ENCODE data around the gene DUSP8.

The DUSP8 gene

DNA sequence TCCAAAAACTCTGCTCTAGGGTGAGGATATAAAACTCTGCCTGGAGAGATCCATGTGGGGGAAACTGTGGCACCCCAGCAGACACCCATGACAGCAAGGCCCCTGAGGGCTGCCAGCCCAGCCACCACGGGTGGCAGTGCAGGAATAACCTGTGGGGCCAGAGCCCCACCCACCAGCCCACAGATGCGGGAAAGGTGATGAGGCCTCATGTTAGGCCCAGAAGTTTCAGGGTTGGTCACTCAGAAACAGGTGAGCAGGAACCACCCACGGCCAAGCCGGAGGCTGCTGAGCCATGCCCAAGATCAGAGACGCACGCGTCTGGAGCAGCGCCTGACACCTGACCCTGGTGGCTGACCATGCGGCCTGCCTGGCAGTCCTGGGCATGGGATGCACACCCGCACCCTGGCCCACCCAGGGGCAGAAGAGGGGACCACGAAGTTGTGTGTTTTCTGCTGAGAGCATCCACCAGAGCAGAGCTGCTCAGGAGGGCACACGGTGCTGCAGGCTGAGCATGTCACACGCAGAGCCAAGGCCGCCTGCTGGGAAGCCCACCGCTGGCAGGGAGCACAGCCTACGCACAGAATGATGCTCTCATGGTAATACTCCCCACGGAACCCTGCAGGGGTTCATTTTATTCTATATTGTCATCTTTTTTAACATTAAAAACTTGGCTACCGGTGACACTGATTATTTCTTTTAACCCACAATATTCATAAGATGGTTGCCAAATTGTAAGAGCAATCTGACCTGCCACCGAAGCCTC is 41.2 kb downstream of the DUSP8 start:
- no peak for DNase-seq

DNA sequence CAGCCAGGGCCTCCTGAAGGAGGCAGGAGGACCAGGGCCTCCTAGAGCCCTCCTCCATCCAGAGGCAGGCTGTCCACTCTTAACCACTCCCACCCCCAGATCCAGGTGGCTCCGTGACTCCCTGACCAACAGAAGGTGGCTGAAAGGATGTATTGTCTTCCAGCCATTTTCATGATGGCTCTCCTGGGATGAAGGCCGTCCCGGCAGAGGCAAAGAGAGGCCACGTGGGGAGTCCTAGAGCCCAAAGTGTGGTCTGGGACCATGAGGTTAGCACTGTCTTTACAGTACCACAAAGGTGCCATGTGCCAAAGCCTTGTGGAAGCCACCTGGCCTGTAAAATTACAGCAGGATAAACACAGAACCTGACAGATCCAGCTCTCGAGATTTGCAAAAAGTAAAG is 42.3 kb downstream of the DUSP8 start:
- no peak for DNase-seq

DNA sequence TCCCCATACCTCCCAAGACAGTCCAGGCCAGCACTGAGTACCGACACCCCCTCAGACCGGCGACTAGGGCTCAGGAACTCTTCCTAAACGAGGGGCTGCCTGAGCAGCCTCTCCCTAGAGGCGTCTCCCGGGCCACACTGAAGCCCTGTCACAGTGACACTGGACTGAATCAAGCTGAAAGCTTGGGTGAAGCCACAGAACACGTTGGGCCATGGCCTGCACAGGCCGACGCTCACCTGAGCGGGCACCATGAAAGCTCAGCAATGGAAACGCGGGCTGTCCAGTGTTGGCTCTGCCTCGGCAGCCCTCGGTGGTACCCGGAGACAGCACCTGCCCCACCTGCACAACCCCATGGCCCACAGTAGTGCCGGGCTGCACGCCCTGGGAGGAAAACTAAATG is 42.8 kb downstream of the DUSP8 start:
- DNase-seq: no peak

DNA sequence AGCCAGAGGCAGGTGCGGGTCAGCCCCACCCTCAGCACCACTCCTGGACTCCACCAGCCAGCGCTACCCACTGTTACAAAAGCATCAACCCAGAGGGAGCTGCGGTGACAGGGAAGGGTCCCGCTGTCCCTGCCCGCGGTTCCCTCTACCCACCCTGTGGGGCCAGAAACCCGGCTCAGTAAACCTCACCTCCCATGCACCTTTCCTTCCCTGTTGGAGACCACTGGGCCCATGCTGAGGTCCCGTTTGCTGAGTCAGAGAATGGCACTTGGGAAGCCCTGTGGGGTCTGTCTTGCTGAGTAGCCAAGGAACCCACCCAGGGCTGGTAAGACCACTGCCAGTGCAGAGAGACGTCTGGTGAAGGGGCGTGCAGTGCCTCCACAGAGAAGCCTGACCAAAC is 43.4 kb downstream of the DUSP8 start:
- no peak for DNase-seq

DNA sequence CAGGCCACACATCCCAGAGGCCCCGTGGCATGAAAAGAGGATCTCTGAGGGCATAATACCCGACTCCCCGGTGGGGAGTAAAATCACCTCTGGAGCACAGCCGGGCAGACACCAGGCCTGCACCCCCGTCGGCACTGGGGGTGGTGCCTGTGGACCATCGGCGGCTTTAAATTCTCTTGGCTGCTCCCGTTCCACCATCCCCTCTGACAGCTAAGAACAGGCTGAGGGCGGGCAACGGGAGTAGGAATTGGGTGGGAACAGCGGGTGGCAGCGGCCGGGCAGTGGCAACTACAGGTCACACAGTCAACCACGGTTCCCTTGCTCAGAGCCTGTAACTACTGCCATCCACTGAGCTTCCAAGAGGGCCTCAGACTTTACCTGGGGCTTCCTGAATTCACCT is 45.3 kb downstream of the DUSP8 start:
- no peak for DNase-seq

DNA sequence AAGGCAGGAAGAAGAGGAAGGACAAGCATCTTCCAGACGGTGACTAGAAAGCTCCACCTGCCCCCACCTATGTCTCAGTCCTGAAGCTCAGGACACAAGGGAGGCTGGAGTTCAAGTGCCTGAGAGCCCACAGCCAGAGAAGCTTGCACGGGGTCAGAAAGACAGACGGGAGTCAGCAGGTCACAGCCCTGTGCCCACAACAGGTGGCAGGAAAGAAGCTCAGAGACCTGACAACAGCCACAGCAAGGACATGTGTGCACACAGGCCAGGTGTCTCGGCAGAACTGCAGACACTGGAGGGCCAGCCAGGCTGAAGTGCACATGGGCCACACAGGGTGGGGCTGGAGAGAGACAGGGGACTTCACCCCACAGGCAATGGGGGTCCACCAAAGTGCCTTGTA is 48.3 kb downstream of the DUSP8 start:
- no peak for DNase-seq

DNA sequence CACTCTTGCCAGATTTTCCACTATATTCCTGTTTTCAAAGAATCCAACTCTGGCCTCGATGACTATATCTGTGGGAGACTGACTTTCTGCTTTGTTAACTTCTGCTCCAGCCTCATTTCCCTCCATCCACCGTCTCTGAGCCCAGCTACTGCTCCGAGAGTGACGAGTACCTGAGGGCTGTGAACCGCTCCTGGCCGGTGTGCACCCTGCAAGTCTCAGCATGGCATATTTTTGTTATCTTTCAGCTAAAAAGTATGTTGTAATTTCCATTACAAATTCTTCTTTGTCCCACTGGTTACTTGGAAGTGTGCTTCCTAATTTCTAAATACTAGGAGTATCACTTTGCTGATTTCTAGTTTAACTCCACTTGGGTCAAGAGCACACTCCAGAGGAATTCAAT is 49.0 kb downstream of the DUSP8 start:
- no peak for DNase-seq

DNA sequence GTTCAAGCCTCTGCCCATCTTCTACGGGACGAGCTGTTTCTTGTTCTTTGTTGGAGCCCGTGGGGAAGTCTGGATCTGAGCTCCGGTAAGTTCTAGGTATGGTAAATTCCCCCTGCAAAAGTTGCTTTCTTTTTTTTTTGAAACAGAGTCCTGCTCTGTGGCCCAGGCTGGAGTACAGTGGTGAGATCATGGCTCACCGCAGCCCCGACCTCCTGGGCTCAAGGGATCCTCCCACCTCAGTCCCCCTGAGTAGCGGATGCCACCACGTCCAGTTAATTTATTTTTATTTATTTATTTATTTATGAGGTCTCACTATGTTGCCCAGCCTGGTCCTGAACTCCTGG is 50.0 kb downstream of the DUSP8 start:
- no peak for DNase-seq

DNA sequence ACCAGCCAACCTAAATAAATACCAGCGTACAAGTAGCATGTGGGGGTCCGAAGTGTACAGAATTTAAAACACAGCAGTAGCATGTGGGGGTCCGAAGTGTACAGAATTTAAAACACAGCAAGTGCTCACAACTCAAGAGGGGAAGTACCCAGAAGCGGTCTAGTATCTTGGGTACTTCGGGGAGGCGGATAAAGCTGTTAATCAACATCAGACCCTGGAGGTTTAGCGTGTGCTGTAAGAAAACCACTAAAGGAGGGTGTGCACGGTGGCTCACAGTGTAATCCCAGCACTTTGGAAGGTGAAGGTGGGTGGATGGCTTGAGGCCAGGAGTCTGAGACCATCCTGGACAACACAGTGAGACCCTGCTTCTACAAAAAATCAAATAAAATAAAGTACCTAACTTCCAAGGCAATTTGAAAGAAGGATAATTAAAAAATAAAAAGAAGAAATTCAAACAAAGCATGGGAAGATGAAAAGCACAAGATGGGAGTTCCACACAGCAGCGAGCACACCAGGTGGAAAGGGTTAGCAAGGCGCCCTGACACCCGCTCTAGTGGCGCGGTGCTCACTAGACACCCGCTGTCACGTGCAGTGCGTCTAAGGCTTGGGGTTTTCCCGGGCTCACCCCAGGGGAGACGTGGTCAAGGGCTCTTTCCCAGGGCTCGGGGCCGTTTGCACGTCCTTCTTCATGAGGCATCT is 50.5 kb downstream of the DUSP8 start:
- DNase-seq: no peak

DNA sequence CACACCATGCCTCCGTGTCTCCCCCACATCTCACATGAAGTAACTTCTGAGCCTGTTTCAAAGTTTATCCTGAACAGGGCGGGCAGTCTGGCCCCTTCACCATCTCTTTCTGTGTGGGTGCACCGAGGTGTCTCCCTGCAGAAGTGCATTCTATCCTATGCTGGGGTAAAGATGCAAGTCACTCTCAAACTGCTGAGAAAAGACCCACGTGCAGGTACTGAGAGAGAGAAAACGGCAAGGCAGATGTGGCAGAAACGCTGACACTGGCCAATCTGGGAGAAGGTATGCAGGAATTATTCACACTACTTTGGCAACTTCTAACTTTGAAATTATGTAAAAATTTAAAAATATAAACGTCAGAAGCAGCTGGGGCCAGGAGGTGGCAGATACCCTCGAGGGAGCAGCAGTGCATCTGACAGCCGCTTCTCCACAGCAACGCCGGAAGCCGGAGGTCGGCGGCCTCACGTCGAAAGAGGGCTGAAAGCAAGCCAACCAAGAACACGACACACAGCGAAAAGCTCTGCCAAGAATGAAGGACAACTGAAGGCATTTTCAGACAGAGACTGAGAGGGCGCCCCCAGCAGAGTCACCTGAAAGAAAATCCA is 51.3 kb downstream of the DUSP8 start:
- DNase-seq: no peak

DNA sequence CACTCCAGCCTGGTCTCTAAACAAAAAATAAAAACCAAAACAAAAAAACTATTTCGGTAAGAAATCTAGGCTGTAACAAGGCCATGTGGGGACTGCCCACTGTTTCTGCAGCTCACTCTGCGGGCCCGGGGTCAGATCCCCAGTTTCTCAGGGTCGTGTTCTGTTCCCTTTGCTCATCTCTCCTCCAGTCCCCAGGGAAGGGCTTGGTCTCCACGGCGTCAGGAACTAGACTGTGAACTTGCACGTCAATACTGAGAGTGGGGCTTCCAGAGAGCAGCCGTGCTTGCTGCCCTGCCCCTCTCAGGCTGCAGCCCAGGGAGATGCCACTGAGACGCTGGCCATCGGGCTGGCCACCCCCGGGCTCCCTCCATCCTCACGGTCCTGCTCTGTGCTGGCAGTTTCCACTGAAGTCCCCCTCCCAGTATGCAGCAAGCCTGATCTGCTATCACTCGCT is 51.8 kb downstream of the DUSP8 start:
- DNase-seq: no peak

DNA sequence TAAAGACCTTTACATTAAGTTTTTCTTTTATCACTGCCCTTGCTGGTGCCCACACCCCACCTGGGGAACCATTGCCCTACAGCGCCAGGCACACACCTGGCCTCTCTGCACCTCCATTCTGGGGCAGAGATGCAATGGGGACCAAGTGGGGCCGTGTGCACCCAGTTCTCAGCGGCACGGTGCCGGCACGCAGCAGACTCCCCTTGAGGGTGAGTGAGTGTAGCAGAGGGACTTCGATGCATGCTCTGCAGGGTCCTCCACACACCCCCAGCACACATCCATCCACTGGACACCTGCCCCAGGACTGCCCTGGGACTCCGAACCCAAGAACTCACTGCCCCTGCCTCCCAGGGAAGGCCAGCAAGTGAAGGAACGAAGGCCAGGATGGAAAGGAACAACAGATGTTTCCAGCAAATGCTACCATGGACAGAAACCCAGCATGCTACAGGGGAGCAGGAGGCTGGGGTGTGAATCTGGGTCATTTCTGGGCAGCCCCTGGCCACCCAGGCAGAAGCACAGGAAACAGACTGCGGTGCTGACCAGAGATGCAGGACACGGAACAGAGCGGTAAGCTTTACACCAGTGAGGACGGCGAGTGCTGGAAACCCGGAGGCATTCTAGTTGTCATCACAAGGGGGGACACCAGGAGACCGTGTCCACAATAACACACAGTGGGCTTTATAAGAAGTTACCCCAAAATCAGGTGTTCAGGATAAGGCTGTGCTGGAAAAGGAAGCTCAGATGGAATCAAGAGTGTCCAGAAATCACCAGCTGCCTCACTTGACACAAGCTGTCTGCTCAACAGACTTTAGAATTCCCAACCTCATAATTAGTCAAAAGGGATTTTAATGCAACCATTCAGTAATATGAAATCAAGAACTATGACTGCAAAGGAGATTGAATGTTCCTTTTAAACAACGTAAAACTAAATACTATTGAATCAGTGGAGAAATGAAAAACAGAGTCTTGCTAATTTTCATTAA is 52.8 kb downstream of the DUSP8 start:
- DNase-seq: no peak

DNA sequence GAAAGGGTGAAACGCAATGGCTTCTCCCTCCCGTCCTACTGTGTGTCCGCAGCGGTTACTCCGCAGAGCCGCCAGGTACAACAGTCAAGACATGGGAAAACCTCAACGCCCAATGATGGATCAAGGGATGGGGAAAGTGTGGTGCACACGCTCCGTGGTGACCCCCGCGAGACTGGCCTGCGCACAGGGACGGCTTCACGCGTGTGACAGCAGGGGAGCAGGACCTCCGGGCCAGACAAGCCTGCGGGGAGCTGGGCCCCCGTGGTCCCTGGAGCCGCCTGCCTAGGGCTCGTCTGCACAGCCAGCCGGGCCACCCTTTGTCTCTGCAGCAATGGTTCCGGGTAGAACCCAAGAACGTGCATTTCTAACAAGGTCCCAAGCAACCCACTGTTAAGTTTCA is 53.8 kb downstream of the DUSP8 start:
- DNase-seq: no peak

DNA sequence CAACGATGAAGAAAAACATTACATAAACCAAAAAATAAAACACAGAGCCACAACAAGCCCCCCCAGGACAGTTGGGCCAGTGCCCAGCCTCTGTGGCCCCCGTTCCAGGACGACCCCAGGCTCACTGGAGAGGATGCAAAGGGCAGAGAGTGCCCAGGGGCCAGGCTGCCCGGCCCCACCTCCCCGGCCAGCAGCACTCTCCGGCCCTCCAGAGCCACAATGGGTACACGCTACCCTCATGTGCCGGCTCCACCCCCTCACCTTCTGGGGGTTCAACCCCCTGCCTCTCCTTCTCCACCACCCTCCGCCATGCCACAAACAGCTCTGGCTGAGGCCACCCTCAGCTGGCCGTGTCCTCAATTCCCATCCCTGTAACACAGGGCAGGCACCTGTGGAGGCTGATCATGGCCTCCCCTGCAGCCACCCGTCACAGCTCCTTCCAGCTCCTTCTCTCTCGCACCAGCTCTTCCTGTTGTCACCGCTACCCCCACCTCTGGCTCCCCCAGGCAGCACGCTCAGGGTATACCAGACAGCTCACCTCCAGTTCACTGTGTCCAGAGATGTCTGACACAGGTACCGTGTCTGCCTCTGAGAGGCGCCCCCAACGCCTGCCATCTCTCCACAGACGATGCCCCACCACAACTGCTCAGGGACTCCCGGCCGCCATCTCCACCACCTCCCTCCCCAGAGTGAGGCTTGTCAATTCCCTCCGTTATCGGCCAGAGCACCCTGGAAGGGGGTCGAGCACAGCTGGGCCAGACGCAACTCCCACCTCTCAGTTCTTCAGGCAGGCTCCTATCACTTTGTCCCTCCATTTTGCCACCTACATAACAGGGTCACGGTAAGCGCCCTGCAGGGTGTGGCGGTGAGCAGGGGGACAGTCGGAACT is 54.7 kb downstream of the DUSP8 start:
- no peak for DNase-seq

DNA sequence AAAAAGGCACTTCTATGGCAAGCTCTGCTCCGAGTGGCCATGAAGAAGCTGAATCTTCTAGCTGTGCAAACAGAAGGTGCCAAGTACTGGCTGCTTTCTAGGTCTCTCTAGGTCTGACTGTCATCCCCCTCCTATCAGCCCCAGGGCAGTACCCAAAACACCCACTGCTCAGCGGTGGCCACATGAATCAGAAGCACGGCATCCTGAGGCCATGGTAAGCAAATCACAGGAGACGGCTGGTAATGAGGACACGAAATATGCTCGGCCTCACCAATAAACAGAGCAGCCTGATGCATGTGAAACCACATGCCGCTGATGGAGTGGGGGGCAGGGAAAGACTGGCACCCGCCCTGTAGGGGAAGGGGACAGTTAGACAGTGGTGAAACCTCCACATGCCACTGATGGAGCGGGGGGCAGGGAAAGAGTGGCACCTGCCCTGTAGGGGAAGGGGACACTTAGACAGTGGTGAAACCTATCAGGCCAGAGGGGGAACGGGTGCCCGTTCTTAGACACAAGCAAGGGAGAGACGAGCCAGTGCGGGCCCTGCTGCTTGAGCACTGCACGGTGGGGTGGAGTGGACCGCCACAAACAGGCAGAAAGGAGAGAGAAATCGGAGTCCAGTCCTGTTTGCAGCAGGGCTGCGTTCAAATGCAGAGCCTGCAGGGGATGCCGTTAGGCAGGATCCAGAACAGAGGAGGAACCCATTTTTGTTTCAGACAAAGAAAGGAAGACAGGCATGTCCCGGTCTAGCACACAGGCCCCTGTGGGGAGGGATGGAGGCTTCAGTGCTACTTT is 55.6 kb downstream of the DUSP8 start:
- DNase-seq: no peak

DNA sequence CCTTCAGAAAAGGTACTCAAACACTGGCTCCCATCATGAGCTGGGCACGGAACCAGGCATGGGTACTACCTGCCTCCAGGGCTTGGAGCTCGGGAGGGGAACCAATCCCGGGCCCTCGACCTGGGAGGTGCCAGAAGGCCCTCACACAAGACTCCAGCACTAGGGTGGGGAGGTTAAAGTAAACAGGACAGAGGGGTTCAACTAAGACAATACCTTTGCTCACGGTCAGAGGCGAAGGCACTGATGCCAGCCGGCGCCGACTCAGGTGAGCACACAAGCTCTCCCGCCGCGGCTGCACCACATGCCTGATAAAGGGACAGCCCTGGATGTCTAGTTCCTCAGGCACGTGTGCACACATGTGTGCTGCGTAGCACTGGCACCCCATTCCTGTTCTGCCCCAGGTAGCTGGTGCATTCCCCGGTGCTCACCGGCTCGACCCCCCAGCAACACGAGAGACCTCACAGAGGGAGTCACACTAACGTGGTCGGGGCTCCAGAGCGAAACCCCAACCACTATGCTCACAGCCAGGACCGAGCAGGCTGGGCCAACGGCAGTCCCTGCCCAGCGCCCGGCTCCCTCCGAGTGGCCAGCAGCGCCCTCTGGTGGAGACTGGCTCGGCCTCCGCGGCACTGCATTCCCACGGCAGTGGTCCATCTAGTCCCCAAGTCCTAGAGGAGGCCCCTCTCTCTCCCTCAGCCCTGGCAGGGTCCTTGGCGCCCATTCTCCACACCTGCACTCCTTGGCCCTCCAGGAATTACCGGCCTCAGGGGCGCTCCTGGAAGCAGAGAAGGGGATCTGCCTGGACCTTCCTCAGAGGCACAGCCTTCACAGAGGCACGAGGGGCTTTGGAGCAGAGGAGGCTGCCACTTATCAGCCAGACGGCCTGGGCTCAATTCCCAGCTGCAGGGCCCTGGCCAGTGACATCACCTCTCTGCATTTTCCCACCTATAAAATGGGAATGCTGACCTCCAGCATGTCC is 56.7 kb downstream of the DUSP8 start:
- peak; percentile 39 for DNase-seq

DNA sequence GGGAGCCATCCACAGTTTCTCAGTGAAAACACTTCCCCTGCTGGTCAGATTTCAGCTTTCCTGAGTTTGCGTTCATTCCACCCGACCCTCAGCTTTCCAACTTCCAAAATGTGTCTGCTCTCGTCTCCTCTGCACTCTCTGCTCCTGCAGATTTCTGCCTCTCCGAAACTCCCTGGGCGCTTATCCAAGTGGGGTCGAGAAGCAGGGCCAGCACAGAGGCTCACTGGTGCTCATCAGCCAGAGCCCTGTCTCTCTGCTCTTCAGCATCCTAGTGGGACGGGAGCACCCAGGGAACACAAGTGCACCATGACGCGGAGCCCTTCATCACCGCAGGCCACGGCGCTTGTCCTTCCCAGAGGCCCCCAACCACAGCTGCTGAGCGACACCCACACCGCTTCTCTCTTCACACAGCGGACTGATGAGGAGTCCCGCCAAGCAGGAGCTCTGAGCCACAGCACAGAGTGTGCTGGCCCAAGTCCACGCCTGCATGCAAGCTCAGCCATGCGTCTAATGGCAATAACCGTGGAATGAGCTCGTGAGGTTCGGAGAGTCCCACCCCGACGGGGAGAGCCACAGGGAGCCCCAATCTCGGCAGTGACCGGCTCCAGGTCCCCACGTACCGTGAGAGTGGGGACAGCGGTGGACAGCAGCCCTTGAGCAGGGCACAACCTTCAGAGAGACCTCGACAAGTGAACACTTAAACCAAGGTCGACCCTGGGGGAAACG is 57.6 kb downstream of the DUSP8 start:
- no peak for DNase-seq

DNA sequence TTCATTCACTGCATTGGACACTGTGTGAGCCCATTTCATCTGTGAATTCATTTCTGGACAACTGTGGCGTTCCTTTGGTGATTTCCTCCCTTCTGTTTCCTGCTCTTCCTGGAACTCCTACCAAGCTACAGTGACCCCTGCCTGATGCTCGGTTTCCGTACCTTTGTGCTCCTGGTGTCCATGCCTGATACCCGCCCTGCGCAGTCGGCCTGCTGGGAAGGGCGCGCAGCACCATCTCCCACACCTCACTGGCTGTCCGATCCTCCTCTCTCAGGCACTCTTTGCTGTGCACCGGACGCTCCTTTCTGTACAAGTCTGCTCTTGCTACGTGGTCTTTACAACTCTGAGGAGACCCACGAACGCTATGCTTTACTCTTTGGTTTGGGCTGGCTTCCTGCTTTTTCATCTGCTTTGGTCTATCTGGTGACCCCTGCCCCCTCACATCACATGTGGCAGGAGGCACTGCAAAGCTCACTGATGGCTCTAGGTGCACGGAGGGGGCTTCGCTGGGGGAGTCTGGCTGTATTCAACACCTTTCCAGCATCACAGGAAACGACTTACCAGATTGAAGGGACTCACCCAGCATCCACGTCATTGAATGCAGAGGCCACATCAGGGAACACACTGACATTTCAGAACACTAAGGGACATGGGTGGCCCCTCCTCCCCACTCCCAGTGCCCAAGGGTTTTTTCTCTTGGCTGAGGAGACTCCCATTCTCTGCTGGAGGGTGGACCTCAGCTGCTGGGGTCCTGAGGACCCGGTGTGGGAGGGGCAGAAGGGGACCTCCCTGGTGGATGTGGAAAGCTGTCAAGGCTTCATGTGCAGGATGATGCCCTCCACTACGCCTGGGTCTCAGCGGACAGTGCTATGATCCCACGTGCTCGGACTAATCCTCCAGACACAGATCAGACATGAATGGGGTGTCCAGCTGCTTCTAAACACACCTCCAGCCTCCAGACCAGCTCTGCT is 58.5 kb downstream of the DUSP8 start:
- DNase-seq: no peak
